ENCODE measurements around the gene KDM4C.

KDM4C gene

GRCh38 chr9:6877671-6878161, 119.9 kb downstream of the KDM4C start:
- no peak overlapping the region for H3K4me3 ChIP-seq (ENCODE audit: low read depth, low read length)
- TF ChIP-seq CTCF (IDR thresholded peaks at IDR 0.05; ENCODE audit: borderline replicate concordance, insufficient read depth, low read depth, low read length) = no peak

- H3K4me3 ChIP-seq (ENCODE audit: low read depth, low read length) = no peak overlapping the region
These were observed 122.9 kb downstream of the KDM4C start for GRCh38 chr9:6880626-6881025.

GRCh38 chr9:6884101-6884500, 126.3 kb downstream of the KDM4C start:
- no peak overlapping the region for H3K4me3 ChIP-seq (ENCODE audit: low read depth, low read length)

More at GRCh38 chr9:6880626-6881025, 122.9 kb downstream of the KDM4C start:
- no peak for TF ChIP-seq CTCF (IDR thresholded peaks at IDR 0.05; ENCODE audit: borderline replicate concordance, insufficient read depth, low read depth, low read length)

GRCh38 chr9:6884990-6885389, 127.2 kb downstream of the KDM4C start:
- no peak overlapping the region for H3K4me3 ChIP-seq (ENCODE audit: low read depth, low read length)
- no peak for TF ChIP-seq CTCF (IDR thresholded peaks at IDR 0.05; ENCODE audit: borderline replicate concordance, insufficient read depth, low read depth, low read length)

More at GRCh38 chr9:6884101-6884500, 126.3 kb downstream of the KDM4C start:
- no peak for TF ChIP-seq CTCF (IDR thresholded peaks at IDR 0.05; ENCODE audit: borderline replicate concordance, insufficient read depth, low read depth, low read length)

GRCh38 chr9:6887051-6887450, 129.3 kb downstream of the KDM4C start:
- H3K4me3 ChIP-seq (ENCODE audit: low read depth, low read length) = no peak overlapping the region
- no peak for TF ChIP-seq CTCF (IDR thresholded peaks at IDR 0.05; ENCODE audit: borderline replicate concordance, insufficient read depth, low read depth, low read length)

GRCh38 chr9:6889868-6890267, 132.1 kb downstream of the KDM4C start:
- H3K4me3 ChIP-seq (ENCODE audit: low read depth, low read length) = no peak overlapping the region
- TF ChIP-seq CTCF (IDR thresholded peaks at IDR 0.05; ENCODE audit: borderline replicate concordance, insufficient read depth, low read depth, low read length) = no peak

- no peak overlapping the region for H3K4me3 ChIP-seq (ENCODE audit: low read depth, low read length)
- TF ChIP-seq CTCF (IDR thresholded peaks at IDR 0.05; ENCODE audit: borderline replicate concordance, insufficient read depth, low read depth, low read length) = no peak
These were observed 135.8 kb downstream of the KDM4C start for GRCh38 chr9:6893350-6894131.
